GM21423 (cell line): Measurements from ENCODE around the gene TP53I3.
"Not testable (repeated sequence)": the region's sequence is repeated elsewhere in the genome, so short reads cannot be mapped to it uniquely, and the experiment has no call there.

Experiments used
- ATAC-seq: cut with Tn5 transposase; IDR thresholded peaks from one replicate; pipeline ENCODE4 v1.9.1; 2021; ENCODE audit warnings: mild to moderate bottlenecking, moderate library complexity; ENCODE audit not compliant: unreplicated experiment

Gene TP53I3

GRCh38 chr2:24101992-24102391 is 17.4 kb upstream of the TP53I3 start:
- ATAC-seq: no peak

DNA sequence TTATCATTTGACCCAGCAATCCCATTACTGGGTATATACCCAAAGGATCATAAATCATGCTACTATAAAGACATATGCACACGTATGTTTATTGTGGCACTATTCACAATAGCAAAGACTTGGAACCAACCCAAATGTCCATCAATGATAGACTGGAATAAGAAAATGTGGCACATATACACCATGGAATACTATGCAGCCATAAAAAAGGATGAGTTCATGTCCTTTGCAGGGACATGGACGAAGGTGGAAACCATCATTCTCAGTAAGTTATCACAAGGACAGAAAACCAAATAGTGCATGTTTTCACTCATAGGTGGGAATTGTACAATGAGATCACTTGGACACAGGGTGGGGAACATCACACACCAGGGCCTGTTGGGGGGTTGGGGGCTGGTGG is 16.1 kb upstream of the TP53I3 start:
- ATAC-seq: not testable (repeated sequence)

DNA sequence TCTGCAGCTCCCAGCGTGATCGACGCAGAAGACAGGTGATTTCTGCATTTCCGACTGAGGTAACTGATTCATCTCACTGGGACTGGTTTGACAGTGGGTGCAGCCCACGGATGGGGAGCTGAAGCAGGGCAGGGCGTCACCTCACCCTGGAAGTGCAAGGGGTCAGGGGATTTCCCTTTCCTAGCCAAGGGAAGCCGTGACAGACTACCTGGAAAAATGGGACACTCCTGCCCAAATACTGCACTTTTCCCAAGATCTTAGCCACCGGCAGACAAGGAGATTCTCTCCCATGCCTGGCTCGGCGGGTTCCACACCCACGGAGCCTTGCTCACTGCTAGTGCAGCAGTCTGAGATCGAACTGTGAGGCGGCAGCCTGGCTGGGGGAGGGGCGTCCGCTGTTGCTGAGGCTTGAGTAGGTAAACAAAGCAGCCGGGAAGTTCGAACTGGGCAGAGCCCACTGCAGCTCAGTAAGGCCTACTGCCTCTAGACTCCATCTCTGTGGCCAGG is 10.6 kb upstream of the TP53I3 start:
- ATAC-seq: not testable (repeated sequence)

DNA sequence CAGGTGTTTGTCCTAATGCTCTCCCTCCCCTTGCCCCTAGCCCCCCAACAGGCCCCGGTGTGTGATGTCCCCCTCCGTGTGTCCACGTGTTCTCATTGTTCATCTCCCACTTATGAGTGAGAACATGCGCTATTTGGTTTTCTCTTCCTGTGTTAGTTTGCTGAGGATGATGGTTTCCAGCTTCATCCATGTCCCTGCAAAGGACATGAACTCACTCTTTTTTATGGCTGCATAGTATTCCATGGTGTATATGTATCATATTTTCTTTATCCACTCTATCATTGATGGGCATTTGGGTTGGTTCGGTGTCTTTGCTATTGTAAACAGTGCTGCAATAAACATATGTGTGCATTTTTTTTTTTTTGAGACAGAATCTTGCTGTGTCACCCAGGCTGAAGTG is 8.6 kb upstream of the TP53I3 start:
- not testable (repeated sequence) for ATAC-seq

GRCh38 chr2:24088821-24089359 is 4.3 kb upstream of the TP53I3 start:
- no peak for ATAC-seq

GRCh38 chr2:24087032-24087431 is 2.4 kb upstream of the TP53I3 start:
- no peak for ATAC-seq

DNA sequence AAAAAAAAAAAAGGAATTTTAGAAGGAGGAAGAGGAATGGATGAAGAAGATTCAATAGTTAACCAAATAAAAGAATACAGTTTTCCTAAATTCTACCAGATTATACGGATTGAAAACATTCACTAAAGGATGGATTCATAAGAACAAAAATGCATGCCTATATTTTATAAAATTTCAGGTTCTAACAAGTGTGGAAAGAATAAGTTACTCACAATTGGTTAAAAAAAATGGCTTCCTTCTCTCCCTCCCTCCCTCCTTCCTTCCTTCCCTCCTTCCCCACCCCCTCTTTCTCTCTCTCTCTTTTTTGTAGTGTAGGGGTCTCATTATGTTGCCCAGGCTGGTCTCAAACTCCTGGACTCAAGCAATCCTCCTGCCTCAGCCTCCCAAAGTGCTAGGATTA is 1.6 kb upstream of the TP53I3 start:
- no peak for ATAC-seq

DNA sequence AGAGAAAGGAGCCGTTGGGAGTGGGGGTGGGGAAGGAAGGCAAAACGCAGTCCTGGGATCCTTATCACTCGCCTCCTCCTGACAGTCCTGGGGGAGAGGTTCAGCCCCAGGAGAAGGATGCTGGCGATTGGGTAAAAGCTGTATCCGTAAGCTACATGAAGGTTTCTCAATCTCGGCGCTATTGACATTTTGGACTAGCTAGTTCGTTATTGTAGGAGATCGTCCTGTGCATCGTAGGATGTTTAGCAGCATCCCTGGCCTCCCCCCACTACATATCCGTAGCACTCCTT is 511 bp upstream of the TP53I3 start:
- no peak for ATAC-seq

GRCh38 chr2:24083567-24084385 is 858 bp downstream of the TP53I3 start:
- peak; percentile 74 for ATAC-seq

DNA sequence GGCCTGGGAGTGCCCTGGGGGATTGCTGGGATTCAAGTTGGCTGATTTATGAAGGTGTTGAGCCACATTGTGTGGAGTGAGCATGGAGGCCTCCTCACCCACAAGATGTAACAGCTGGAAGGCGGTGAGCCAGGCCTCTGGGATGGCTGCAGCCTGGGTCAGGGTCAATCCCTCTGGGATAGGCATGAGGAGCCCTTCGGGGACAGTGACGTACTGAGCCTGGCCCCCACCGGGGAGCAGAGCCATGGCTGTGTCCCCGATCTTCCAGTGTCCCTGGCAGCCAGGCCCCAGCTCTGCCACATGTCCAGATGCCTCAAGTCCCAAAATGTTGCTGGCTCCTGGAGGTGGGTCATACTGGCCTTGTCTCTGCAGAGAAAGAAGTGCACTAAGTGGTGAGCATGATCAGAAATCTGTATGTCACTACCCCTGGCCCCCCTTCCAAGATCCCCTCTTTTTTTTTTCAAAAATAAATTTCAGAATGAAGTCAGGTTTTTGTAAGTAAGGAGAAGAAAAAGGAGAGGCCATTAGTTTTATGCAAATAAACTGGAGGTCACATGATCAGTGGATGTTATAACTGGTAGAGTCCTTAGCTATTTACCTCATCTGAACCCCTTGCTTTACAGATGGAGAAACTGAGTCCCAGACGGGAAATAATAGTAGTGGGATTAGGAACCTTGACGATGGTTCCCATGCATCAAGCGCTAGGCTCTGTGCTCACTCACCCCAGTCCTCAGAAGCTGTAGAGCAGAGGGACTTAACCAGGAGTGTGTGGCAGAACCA is 1.7 kb downstream of the TP53I3 start:
- ATAC-seq: no peak

DNA sequence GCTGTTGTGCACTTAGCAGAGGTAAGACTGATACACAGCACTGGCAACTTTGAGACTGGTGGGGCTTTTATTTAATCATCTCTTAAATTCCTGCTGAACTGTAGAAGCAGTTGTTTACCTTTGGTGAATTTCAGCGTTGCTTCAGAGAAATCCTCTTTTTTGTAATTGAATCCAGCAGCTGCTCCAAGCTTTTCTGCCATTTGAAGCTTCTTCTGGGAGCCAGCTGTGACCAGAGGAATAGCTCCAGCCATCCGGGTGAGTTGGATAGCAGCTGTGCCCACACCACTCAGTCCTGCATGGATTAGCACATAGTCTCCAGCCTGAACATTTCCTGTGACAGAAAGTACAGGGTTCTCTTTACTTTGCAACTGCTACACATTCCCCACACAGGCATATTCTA is 3.9 kb downstream of the TP53I3 start:
- ATAC-seq: no peak

DNA sequence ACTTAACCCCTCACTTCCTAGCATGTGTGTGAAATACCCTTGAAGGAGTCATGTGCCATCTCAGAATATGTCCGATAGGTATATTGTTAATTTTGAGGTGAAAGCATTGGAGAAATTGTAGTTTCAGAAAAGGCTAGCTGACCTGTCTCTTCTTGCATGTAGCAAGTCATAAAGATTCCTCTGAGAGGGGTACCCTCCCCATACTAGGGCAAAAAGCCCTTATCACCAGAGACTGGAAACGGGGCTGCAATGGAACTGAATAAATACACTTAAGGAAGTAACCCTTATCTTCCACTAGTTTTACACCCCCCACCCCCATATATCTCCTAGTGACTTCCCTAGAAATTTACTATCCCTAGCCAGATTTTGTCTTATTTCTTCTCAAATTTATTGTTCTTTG is 6.8 kb downstream of the TP53I3 start:
- ATAC-seq: no peak

DNA sequence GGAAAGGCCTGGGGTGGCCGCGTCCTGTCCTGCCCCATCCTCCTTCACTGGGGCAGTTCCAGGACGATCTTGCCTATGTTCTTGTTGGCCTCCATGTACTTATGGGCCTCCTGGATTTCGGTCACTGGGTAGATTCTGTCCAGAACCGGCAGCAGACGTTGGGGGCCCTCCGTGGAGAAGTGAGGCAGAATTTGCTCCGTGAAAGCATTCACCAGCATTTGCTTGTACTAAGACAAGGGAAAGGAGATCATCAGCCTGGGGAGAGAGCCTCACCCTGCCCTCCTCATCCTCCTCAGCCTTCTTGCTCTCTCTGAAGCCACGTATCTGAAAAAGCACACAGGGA is 7.1 kb downstream of the TP53I3 start:
- ATAC-seq: no peak

- ATAC-seq: no peak
These were observed 7.6 kb downstream of the TP53I3 start for GRCh38 chr2:24076849-24077534.

DNA sequence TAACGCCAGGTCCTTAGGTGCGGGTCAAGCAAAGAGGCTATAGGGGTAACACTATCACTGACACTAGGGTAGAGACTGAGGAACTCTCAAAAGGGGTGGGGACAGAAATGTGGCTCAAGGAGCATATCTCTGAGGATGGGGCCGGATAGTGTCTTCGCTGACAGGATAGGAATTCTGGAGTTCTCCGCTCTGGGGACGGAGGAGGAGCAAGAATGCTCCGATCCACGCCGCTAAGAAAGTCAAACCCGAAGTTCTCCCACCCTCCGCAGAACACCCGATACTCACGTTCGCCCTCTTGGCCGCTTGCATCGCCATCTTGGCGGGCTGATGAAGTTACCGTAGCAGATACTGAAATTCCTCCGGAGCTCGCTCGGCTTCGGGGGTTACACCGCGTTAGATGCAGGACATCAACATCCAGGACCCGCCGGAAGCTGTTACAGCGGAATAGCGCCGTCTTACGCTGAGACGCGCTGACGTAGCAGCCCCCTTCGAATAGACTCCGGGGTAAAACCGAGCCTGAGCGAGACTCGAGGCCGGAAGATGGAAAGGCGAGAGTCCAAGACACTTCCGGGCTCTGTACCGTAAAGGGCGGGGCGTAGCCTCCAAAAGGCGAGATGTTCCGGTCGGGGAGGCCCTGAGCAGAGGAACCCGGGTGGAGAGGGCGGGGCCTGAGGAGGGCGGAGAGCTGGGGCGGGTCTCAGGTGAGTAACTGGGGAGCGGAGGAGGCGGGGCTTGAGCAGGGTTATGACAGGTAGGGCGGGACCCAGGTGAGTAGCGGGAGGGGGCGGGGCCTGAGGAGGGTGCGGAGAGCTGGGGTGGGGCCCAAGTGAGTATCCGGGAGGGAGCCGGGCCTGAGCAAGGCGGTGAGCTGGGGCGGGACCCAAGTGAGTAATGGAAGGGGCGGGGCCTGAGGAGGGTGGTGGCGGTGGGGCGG is 8.5 kb downstream of the TP53I3 start, which contains the start of gene SF3B6:
TSS of gene SF3B6 (minus strand) at position 412 of the 934 bp plus-strand sequence. CDS start at position 315, 97 bp downstream.
- ATAC-seq: peak; percentile 96

- ATAC-seq: no peak
These were observed 9.4 kb downstream of the TP53I3 start for GRCh38 chr2:24075259-24075658.

- ATAC-seq: no peak
These were observed 10.8 kb downstream of the TP53I3 start for GRCh38 chr2:24073816-24074215.

- no peak for ATAC-seq
These were observed 12.4 kb downstream of the TP53I3 start for GRCh38 chr2:24072259-24072658.

GRCh38 chr2:24065341-24065740 is 19.3 kb downstream of the TP53I3 start:
- ATAC-seq: no peak

DNA sequence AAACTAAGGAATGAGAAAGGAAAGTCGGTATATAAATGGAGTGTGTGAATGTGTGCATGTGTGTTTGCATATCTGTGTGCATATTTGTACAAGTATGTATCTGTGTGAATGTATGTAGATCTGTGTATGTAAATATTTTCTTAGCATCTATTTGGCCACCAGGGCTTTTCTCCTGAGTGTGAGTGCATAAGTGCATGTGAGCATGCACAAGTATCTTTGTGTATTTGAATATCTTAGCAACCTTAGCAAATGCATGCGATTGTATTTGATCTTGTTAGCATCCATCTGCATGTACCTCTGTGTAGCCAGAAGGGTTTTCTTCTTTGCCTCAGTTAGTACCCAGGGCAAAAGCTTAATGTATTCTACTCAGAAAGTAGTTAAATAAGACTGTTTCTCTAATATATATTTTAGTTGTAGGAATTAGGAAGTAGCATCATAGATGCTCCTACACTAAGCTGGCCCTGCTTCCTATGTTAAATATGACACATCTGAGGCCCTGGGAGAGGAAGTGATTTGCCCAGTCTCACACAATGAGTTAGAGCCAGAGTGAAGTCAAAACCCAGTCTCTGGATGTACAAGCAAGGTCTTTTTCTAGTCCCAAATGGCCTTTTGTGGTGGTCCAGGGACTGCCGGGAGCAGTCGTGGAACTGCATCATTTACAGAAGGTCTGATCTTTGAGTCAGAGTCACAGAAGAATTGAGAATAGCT is 25.9 kb downstream of the TP53I3 start:
- ATAC-seq: no peak
